ENCODE results near the gene GOLGA8K.
"Not testable (repeated sequence)": the region's sequence is repeated elsewhere in the genome, so short reads cannot be mapped to it uniquely, and the experiment has no call there.

DNA sequence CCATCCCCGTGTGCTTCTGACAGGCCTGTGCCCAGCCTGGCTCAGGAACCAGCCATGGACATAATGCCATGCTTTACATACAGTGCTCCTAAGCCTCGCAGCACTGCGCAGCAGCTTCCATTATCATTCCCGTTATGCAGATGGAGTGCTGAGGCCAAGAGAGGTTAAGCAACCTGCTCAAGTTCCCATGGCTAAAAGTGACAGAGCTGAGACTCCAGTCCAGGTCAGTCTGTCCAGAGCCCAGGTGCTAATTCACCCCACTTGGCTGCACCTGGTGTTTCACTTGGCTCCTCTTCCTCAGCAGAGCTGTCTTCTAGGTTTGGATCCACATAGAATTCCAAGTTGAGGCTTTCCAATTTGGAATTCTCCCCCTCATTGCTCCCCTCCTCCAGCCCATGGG, 41.4 kb downstream of the GOLGA8K start:
- TF ChIP-seq, protein P1, sequence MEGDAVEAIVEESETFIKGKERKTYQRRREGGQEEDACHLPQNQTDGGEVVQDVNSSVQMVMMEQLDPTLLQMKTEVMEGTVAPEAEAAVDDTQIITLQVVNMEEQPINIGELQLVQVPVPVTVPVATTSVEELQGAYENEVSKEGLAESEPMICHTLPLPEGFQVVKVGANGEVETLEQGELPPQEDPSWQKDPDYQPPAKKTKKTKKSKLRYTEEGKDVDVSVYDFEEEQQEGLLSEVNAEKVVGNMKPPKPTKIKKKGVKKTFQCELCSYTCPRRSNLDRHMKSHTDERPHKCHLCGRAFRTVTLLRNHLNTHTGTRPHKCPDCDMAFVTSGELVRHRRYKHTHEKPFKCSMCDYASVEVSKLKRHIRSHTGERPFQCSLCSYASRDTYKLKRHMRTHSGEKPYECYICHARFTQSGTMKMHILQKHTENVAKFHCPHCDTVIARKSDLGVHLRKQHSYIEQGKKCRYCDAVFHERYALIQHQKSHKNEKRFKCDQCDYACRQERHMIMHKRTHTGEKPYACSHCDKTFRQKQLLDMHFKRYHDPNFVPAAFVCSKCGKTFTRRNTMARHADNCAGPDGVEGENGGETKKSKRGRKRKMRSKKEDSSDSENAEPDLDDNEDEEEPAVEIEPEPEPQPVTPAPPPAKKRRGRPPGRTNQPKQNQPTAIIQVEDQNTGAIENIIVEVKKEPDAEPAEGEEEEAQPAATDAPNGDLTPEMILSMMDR (IDR thresholded peaks at IDR 0.05): not testable (repeated sequence)
- TF ChIP-seq POLR2A (IDR thresholded peaks at IDR 0.05): not testable (repeated sequence)

Data from body of pancreas (tissue), 4 donors.